Ishikawa (cell line): Measurements from ENCODE around the gene KHSRP.

Experiments used
- CEBPB ChIP-seq: IDR thresholded peaks from 2 replicates; pipeline ENCODE4 v1.6.1; 2012
- CREB1 ChIP-seq: IDR thresholded peaks from 2 replicates; pipeline ENCODE4 v1.6.1; 2012; ENCODE audit warnings: low read depth
- EGR1 ChIP-seq: IDR thresholded peaks from 2 replicates; pipeline ENCODE4 v1.6.1; 2012
- EP300 ChIP-seq: IDR thresholded peaks from 2 replicates; pipeline ENCODE4 v1.6.1; 2012; ENCODE audit warnings: borderline replicate concordance
- FOXM1 ChIP-seq: IDR thresholded peaks from 2 replicates; pipeline ENCODE4 v1.6.1; 2012; ENCODE audit warnings: low read depth, borderline replicate concordance
- NFIC ChIP-seq: IDR thresholded peaks from 2 replicates; pipeline ENCODE4 v1.6.1; 2012
- RAD21 ChIP-seq: IDR thresholded peaks from 2 replicates; pipeline ENCODE4 v1.6.1; 2012; ENCODE audit warnings: low read depth
- REST ChIP-seq: IDR thresholded peaks from 2 replicates; pipeline ENCODE4 v1.6.1; 2012; ENCODE audit warnings: low read depth, mild to moderate bottlenecking
- TAF1 ChIP-seq: IDR thresholded peaks from 2 replicates; pipeline ENCODE4 v1.6.1; 2012; ENCODE audit warnings: low read depth, mild to moderate bottlenecking
- TCF12 ChIP-seq: IDR thresholded peaks from 2 replicates; pipeline ENCODE4 v1.6.1; 2012; ENCODE audit warnings: low read depth
- TEAD4 ChIP-seq: IDR thresholded peaks from 2 replicates; pipeline ENCODE4 v1.6.1; 2012
- YY1 ChIP-seq: IDR thresholded peaks from 2 replicates; pipeline ENCODE4 v1.6.1; 2012; ENCODE audit warnings: low read depth
- ZBTB7A ChIP-seq: IDR thresholded peaks from 2 replicates; pipeline ENCODE4 v1.6.1; 2012; ENCODE audit warnings: low read depth
- TF ChIP-seq, protein P1 (sequence below): IDR thresholded peaks from 2 replicates; pipeline ENCODE4 v1.6.1; 2012
- TF ChIP-seq, protein P2 (sequence below): IDR thresholded peaks from 2 replicates; pipeline ENCODE4 v1.6.1; 2012

KHSRP gene

GRCh38 chr19:6376512-6377190 lies 48.0 kb downstream of the KHSRP start:
- TF ChIP-seq NFIC = no peak
- TF ChIP-seq EP300 = no peak
- TF ChIP-seq CEBPB = no peak
- no peak for TF ChIP-seq RAD21
- no peak for TF ChIP-seq REST
- TF ChIP-seq YY1 = no peak
- TF ChIP-seq TEAD4 = no peak
- TF ChIP-seq, protein P1, sequence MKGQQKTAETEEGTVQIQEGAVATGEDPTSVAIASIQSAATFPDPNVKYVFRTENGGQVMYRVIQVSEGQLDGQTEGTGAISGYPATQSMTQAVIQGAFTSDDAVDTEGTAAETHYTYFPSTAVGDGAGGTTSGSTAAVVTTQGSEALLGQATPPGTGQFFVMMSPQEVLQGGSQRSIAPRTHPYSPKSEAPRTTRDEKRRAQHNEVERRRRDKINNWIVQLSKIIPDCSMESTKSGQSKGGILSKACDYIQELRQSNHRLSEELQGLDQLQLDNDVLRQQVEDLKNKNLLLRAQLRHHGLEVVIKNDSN = no peak
- no peak for TF ChIP-seq FOXM1
- TF ChIP-seq, protein P2, sequence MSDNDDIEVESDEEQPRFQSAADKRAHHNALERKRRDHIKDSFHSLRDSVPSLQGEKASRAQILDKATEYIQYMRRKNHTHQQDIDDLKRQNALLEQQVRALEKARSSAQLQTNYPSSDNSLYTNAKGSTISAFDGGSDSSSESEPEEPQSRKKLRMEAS = no peak
- TF ChIP-seq EGR1 = no peak
- TF ChIP-seq ZBTB7A = no peak
- no peak for TF ChIP-seq CREB1
- TF ChIP-seq TCF12 = no peak
- no peak for TF ChIP-seq TAF1

- TF ChIP-seq TCF12 (no peak), ZBTB7A (no peak), EGR1 (no peak), EP300 (no peak), CREB1 (no peak), TAF1 (no peak)
- TF ChIP-seq, protein P1 = no peak
- TF ChIP-seq, protein P2 = no peak
These were observed 49.1 kb downstream of the KHSRP start, which contains the start of gene PSPN for GRCh38 chr19:6375411-6376010. PSPN (minus strand) TSS chr19:6375933; CDS start chr19:6375849, 84 bp downstream.

GRCh38 chr19:6374711-6375410 lies 49.8 kb downstream of the KHSRP start:
- TF ChIP-seq REST (no peak), NFIC (no peak)
- TF ChIP-seq, protein P2 = no peak

DNA sequence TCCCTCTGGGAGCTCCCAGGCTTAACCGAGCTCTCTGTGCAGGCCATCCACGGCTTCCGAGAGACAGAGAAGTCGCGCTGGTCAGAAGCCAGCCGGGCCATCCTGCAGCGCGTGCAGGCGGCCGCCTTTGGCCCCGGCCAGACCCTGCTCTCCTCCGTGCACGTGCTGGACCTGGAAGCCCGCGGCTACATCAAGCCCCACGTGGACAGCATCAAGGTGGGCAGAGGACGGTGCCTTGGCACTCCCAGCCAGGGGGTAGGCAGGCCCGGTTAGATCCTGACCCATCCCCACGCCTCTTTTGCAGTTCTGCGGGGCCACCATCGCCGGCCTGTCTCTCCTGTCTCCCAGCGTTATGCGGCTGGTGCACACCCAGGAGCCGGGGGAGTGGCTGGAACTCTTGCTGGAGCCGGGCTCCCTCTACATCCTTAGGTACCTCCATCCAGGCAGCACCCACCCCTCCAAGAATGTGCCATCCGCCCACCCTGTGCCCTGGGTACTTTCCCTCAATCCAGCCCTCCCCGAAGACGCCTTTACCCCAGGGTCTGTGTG lies 50.4 kb downstream of the KHSRP start:
- no peak for TF ChIP-seq EGR1
- TF ChIP-seq, protein P1 = no peak
- no peak for TF ChIP-seq TAF1
- no peak for TF ChIP-seq CEBPB
- TF ChIP-seq ZBTB7A = no peak
- no peak for TF ChIP-seq REST
- TF ChIP-seq CREB1 = no peak
- TF ChIP-seq FOXM1 = no peak
- TF ChIP-seq EP300 = no peak
- no peak for TF ChIP-seq TEAD4
- TF ChIP-seq TCF12 = no peak
